GM23338 (cell line): Measurements from ENCODE around the gene MATCAP1. TPM values are rescaled to one million over a fixed set of nuclear protein-coding genes. Genes with fewer than 3 reads are reported as not detected.

Experiments used
- ATAC-seq: fragments of 200-7000 bp; cut with Tn5 transposase; 3 replicates; pipeline ENCODE4 v1.9.1; 2020
- DNase-seq: peaks from one replicate; pipeline ENCODE4 v3.0.0-alpha.2; 2015; ENCODE audit warnings: low spot score
- H2AFZ ChIP-seq: fragments of 200-600 bp; sonication (generic); 2 replicates; pipeline ENCODE4 v1.8.0; 2016; ENCODE audit warnings: antibody characterized with exemption, mild to moderate bottlenecking, moderate library complexity
- H3F3A ChIP-seq: fragments of 200-600 bp; sonication (generic); replicated peaks from 2 replicates; pipeline ENCODE4 v1.8.0; 2017; ENCODE audit warnings: antibody characterized with exemption, mixed run types, low read depth
- H3K27ac ChIP-seq: fragments of 200-600 bp; sonication (generic); 2 replicates; pipeline ENCODE4 v1.6.1; 2016; ENCODE audit warnings: low read depth
- H3K27me3 ChIP-seq: fragments of 200-600 bp; sonication (generic); 2 replicates; pipeline ENCODE4 v1.8.0; 2016; ENCODE audit warnings: mild to moderate bottlenecking, mixed run types, moderate library complexity; ENCODE audit not compliant: insufficient read depth
- H3K36me3 ChIP-seq: fragments of 200-600 bp; sonication (generic); 2 replicates; pipeline ENCODE4 v1.8.0; 2016; ENCODE audit warnings: mild to moderate bottlenecking; ENCODE audit not compliant: insufficient read depth
- H3K4me1 ChIP-seq: fragments of 200-600 bp; sonication (generic); 2 replicates; pipeline ENCODE4 v1.8.0; 2016; ENCODE audit warnings: mild to moderate bottlenecking, moderate library complexity; ENCODE audit not compliant: insufficient read depth
- H3K4me2 ChIP-seq: fragments of 200-600 bp; sonication (generic); 2 replicates; pipeline ENCODE4 v1.7.1; 2017; ENCODE audit warnings: mixed run types
- H3K4me3 ChIP-seq: fragments of 200-600 bp; sonication (generic); 2 replicates; pipeline ENCODE4 v1.6.1; 2016; ENCODE audit warnings: mixed run types
- H3K79me2 ChIP-seq: fragments of 200-600 bp; sonication (generic); replicated peaks from 2 replicates; pipeline ENCODE4 v1.8.0; 2017; ENCODE audit warnings: mild to moderate bottlenecking; ENCODE audit not compliant: insufficient read depth
- H3K9me2 ChIP-seq: fragments of 200-600 bp; sonication (generic); 2 replicates; pipeline ENCODE4 v1.8.0; 2017; ENCODE audit not compliant: insufficient read depth
- H4K20me1 ChIP-seq: fragments of 200-600 bp; sonication (generic); replicated peaks from 2 replicates; pipeline ENCODE4 v1.8.0; 2017; ENCODE audit warnings: mild to moderate bottlenecking; ENCODE audit not compliant: insufficient read depth
- H3K27ac Mint-ChIP-seq: 2 replicates; pipeline ENCODE4 v1.8.0; 2020; ENCODE audit warnings: inconsistent platforms, mild to moderate bottlenecking, moderate library complexity, mixed read lengths
- H3K27me3 Mint-ChIP-seq: 3 replicates; pipeline ENCODE4 v1.8.0; 2022; ENCODE audit warnings: low read depth, mild to moderate bottlenecking, moderate library complexity, mixed read lengths, inconsistent platforms; ENCODE audit not compliant: insufficient read depth, poor library complexity
- H3K36me3 Mint-ChIP-seq: 3 replicates; pipeline ENCODE4 v1.8.0; 2021; ENCODE audit warnings: low read depth, mild to moderate bottlenecking, inconsistent platforms, moderate library complexity, mixed read lengths
- H3K4me1 Mint-ChIP-seq: 3 replicates; pipeline ENCODE4 v1.8.0; 2020; ENCODE audit warnings: mild to moderate bottlenecking, inconsistent platforms, mixed read lengths
- H3K4me3 Mint-ChIP-seq: 3 replicates; pipeline ENCODE4 v1.8.0; 2021; ENCODE audit warnings: moderate library complexity, mild to moderate bottlenecking, inconsistent platforms, mixed read lengths
- H3K9me3 Mint-ChIP-seq: 3 replicates; pipeline ENCODE4 v1.8.0; 2020; ENCODE audit warnings: moderate library complexity, mild to moderate bottlenecking, inconsistent platforms, mixed read lengths
- CREB1 ChIP-seq: fragments of 250-450 bp; sonication (Bioruptor Pico); IDR thresholded peaks from 2 replicates; pipeline ENCODE4 v1.5.0; 2020; ENCODE audit warnings: low read depth, mild to moderate bottlenecking, moderate library complexity
- CTCF ChIP-seq, 2 experiments: fragments of 200-600 bp in 1 of 2; sonication (generic) in 1 of 2; conservative IDR thresholded peaks; 2 replicates each; pipeline versions ENCODE4 v1.5.1 to v1.6.1; 2016 to 2017; ENCODE audit warnings: antibody characterized with exemption in 2 of 2, low read depth in 2 of 2, mild to moderate bottlenecking in 2 of 2, moderate library complexity in 1 of 2
- ETS1 ChIP-seq: IDR thresholded peaks from 2 replicates; pipeline ENCODE4 v1.6.1; 2016; ENCODE audit warnings: antibody characterized with exemption
- EZH2 ChIP-seq: fragments of 200-600 bp; sonication (generic); IDR thresholded peaks from one replicate; pipeline ENCODE4 v1.8.0; 2017; ENCODE audit warnings: antibody characterized with exemption, mild to moderate bottlenecking, low read depth; ENCODE audit not compliant: unreplicated experiment
- EZH2phosphoT487 ChIP-seq: fragments of 200-600 bp; sonication (generic); IDR thresholded peaks from one replicate; pipeline ENCODE4 v1.8.1; 2018; ENCODE audit warnings: antibody characterized with exemption; ENCODE audit not compliant: unreplicated experiment
- JUNB ChIP-seq: IDR thresholded peaks from one replicate; pipeline ENCODE4 v1.6.1; 2016; ENCODE audit warnings: antibody characterized with exemption; ENCODE audit not compliant: unreplicated experiment
- NANOG ChIP-seq: IDR thresholded peaks from 2 replicates; pipeline ENCODE4 v1.6.1; 2016; ENCODE audit warnings: antibody characterized with exemption, borderline replicate concordance
- REST ChIP-seq: IDR thresholded peaks from one replicate; pipeline ENCODE4 v1.6.1; 2018; ENCODE audit warnings: antibody characterized with exemption; ENCODE audit not compliant: unreplicated experiment
- STAT1 ChIP-seq: IDR thresholded peaks from one replicate; pipeline ENCODE4 v1.6.1; 2016; ENCODE audit warnings: antibody characterized with exemption; ENCODE audit not compliant: unreplicated experiment
- polyA plus RNA-seq: library from polyadenylated mRNA; unstranded; fragments of >200 nt; fragmentation: Nextera tagmentation; extraction: Ambion mirVana; gene quantifications from 2 replicates; pipeline ENCODE4 v1.2.1, GENCODE V29; 2016
- total RNA-seq: library from RNA; depleted of rRNA; stranded (reverse); fragments of >200 nt; shearing (Covaris generic); gene quantifications from 2 replicates; pipeline ENCODE4 v1.2.3, GENCODE V29; 2014

Gene MATCAP1
- total and polyA plus RNA-seq, 2 experiments from 2014 or later, result 9.5 to 22.7 TPM

DNA sequence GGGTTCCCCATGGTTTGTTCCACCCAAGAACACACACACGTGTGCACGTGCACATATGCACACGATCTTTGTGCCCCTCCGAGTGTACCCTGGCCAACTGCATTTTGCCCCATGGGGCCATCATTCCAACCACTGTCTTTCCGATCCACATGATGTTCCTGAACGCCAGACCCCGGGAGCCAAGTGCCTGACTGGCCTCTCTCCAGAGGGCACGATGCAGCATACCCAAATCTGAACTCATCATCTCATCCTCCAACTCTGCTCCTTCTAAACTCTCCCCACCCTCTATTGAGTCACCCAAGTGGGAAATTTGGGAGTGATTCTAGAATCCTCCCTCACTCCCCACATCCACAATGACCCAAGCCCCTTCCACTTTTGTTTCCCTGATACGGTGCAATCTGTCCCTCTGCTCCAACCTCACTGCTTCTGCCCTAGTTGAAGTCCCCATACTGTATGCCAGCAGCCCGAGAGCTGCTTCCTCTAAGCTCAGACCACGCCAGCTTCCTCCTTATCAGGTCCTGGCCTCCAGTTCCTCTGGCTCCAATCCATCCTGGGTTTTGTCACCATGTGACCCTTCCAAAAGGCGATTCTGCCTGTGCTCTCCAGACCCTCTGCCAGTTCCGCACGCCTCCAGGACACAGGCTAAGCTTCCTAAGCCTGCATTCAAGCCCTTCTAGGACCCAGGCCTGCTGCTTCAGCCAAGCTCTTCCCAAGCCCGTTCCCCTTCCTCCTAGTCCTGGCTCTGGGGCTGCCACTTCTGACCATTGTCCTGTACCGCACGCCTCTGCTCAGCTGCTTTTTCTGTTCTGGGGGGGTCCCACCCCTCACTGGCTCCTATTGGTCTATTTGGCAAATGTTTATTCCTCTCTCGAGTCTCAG lies 33.1 kb upstream of the MATCAP1 start (continued):
- TF ChIP-seq JUNB (no peak), CREB1 (no peak), STAT1 (no peak), ETS1 (no peak), NANOG (no peak)

DNA sequence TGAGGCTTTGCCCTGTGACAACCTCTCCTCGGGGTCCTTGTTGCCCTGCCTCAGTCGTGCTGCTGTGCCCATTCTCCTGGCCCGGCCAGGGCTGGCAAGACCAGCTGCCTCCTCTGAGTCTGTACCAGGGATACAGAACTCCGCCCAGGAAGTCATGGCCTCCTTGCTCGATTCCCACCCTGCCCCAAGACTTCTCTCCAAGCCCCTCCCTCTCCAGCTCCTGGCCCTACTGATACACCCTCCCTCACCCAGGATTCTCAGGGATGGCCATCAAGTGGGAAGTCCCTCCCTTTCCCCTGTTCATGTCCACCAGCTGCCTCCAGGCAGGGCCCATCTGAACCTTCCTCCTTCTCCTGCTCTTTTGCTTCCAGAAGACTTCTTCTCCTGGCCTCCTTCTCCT lies 31.9 kb upstream of the MATCAP1 start:
- Histone ChIP-seq H3F3A (no peaks in the 10 kb centered on the region), H3K27me3 (no peaks in the 10 kb centered on the region), H2AFZ (no peak overlapping the region), H4K20me1 (no peaks in the 10 kb centered on the region; the same call in 1 of the 2 replicates), H3K9me2 (no peaks in the 10 kb centered on the region), H3K27ac (no peak overlapping the region), H3K4me3 (no peak overlapping the region), H3K4me1 (no peaks in the 10 kb centered on the region), H3K79me2 (no peaks in the 10 kb centered on the region), H3K36me3 (no peaks in the 10 kb centered on the region), H3K4me2 (no peak overlapping the region)
- Mint-ChIP-seq H3K4me3 (no peak overlapping the region; the same call in 2 of the 3 replicates), H3K27me3 (peaks cover 15% of the 10 kb centered on the region), H3K27ac (no peak overlapping the region), H3K4me1 (peaks cover 2% of the 10 kb centered on the region; the same call in 2 of the 3 replicates), H3K9me3 (no peaks in the 10 kb centered on the region), H3K36me3 (no peaks in the 10 kb centered on the region)
- peak; percentile 65 for ATAC-seq
- DNase-seq, result no peak
- TF ChIP-seq ETS1 (no peak), EZH2 (no peak), CTCF (conservative IDR thresholded peaks at IDR 0.05; ENCODE audit: low read depth in 2 of 2) (no peak), REST (no peak), CREB1 (no peak), EZH2phosphoT487 (no peak), STAT1 (no peak)
